ENCODE measurements around the gene C9orf50. TPM values are rescaled to one million over a fixed set of nuclear protein-coding genes. Genes with fewer than 3 reads are reported as not detected.

Gene C9orf50
- total and polyA plus RNA-seq, 2 experiments from 2014 or later = not detected

- no peak overlapping the region for H3K27ac Mint-ChIP-seq
- H3K27me3 Mint-ChIP-seq (ENCODE audit: insufficient read depth, low read depth, poor library complexity) = peaks cover 61% of the 10 kb centered on the region
- no peaks in the 10 kb centered on the region for H3K36me3 Mint-ChIP-seq (ENCODE audit: low read depth)
- Histone ChIP-seq H3K27me3 (ENCODE audit: insufficient read depth) (peaks cover 53% of the 10 kb centered on the region), H3K36me3 (ENCODE audit: insufficient read depth) (no peaks in the 10 kb centered on the region), H3F3A (replicated peaks; ENCODE audit: low read depth) (no peaks in the 10 kb centered on the region), H3K4me3 (peak overlapping the region; percentile 89), H4K20me1 (replicated peaks; ENCODE audit: insufficient read depth) (no peaks in the 10 kb centered on the region), H3K4me2 (peak overlapping the region; percentile 96), H3K27ac (ENCODE audit: low read depth) (no peak overlapping the region), H3K79me2 (replicated peaks; ENCODE audit: insufficient read depth) (no peaks in the 10 kb centered on the region), H3K9me2 (ENCODE audit: insufficient read depth) (no peaks in the 10 kb centered on the region), H2AFZ (peak overlapping the region; percentile 97), H3K4me1 (ENCODE audit: insufficient read depth) (peaks cover 25% of the 10 kb centered on the region)
- TF ChIP-seq POLR2AphosphoS5 (IDR thresholded peaks at IDR 0.05; ENCODE audit: low read depth) = peak; percentile 56; the same call in 1 of the 2 replicates
- TF ChIP-seq, protein P1, sequence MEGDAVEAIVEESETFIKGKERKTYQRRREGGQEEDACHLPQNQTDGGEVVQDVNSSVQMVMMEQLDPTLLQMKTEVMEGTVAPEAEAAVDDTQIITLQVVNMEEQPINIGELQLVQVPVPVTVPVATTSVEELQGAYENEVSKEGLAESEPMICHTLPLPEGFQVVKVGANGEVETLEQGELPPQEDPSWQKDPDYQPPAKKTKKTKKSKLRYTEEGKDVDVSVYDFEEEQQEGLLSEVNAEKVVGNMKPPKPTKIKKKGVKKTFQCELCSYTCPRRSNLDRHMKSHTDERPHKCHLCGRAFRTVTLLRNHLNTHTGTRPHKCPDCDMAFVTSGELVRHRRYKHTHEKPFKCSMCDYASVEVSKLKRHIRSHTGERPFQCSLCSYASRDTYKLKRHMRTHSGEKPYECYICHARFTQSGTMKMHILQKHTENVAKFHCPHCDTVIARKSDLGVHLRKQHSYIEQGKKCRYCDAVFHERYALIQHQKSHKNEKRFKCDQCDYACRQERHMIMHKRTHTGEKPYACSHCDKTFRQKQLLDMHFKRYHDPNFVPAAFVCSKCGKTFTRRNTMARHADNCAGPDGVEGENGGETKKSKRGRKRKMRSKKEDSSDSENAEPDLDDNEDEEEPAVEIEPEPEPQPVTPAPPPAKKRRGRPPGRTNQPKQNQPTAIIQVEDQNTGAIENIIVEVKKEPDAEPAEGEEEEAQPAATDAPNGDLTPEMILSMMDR (conservative IDR thresholded peaks at IDR 0.05; ENCODE audit: low read depth in 2 of 2) = no peak
- peak overlapping the region; percentile 78 for H3K4me3 Mint-ChIP-seq
- peak; percentile 88 for DNase-seq (ENCODE audit: low spot score)
- H3K4me1 Mint-ChIP-seq = peaks cover 34% of the 10 kb centered on the region
- ATAC-seq = peak; percentile 76
- no peaks in the 10 kb centered on the region for H3K9me3 Mint-ChIP-seq
These were observed 24.2 kb downstream of the C9orf50 start for GRCh38 chr9:129596541-129597331.

DNA sequence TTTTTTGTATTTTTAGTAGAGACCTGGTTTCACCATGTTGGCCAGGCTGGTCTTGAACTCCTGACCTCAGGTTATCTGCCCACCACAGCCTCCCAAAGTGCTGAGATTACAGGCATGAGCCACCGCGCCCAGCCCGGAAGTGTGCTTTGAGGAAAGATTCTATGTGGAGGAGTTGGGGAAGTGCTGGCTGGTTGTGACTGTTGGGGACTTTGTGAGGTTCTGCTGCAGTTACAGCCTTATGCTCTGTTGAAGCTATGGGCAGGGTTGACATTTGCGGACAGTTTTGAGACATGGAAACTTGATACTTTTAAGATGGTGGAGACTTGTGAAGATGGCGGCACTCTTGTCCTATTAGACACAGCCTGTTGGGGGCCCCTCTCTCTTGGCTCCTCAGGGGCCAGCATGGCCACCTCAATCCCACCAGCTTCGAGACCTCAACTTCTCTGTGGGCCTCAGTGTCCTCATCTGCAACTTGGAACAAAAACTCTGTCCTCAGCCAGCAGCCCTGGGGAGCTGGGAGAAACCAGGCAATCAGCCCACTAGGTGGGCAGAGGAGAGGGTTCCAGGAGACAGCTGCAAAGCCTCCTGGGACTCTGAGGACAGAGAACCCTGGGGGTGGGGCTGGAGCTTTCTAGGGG lies 24.9 kb downstream of the C9orf50 start:
- Histone ChIP-seq H2AFZ (peak overlapping the region; percentile 97), H3K27me3 (ENCODE audit: insufficient read depth) (peaks cover 55% of the 10 kb centered on the region), H3F3A (replicated peaks; ENCODE audit: low read depth) (no peaks in the 10 kb centered on the region), H3K36me3 (ENCODE audit: insufficient read depth) (no peaks in the 10 kb centered on the region), H3K4me3 (peak overlapping the region; percentile 89), H3K79me2 (replicated peaks; ENCODE audit: insufficient read depth) (no peaks in the 10 kb centered on the region), H3K4me1 (ENCODE audit: insufficient read depth) (peaks cover 26% of the 10 kb centered on the region), H3K27ac (ENCODE audit: low read depth) (no peak overlapping the region), H4K20me1 (replicated peaks; ENCODE audit: insufficient read depth) (no peaks in the 10 kb centered on the region), H3K4me2 (peak overlapping the region; percentile 96), H3K9me2 (ENCODE audit: insufficient read depth) (no peaks in the 10 kb centered on the region)
- Mint-ChIP-seq H3K4me1 (peaks cover 37% of the 10 kb centered on the region), H3K36me3 (ENCODE audit: low read depth) (no peaks in the 10 kb centered on the region), H3K27me3 (ENCODE audit: insufficient read depth, low read depth, poor library complexity) (peaks cover 57% of the 10 kb centered on the region), H3K27ac (no peak overlapping the region), H3K9me3 (no peaks in the 10 kb centered on the region), H3K4me3 (peak overlapping the region; percentile 78)
- no peak for DNase-seq (ENCODE audit: low spot score)
- no peak for TF ChIP-seq EZH2 (IDR thresholded peaks at IDR 0.05; ENCODE audit: low read depth, unreplicated experiment)
- ATAC-seq = peak; percentile 2; the same call in 2 of the 3 replicates

DNA sequence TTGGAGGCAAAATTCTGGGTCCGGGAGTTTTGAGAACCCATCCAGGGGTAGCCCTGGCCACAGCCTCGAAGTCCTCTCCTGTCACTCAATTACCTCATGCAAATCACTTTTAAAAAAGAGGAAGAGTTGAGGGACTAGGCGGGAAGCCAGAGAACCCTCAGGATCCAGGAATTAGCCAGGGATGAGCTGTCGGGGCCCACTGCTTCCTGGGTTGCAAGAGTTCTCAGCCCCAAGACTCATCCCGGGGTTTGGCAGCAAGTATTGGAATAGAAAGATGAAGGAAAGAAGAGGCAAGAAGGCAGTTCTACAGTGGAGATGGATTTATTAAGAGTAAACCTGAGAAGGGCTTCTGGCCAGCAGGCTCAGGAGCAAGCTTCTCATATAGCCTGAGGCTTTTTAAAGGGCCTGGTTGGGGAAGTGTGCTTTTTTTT lies 25.6 kb downstream of the C9orf50 start:
- no peak overlapping the region for H3K4me2 ChIP-seq
- H3K36me3 ChIP-seq (ENCODE audit: insufficient read depth) = no peaks in the 10 kb centered on the region
- no peaks in the 10 kb centered on the region for H4K20me1 ChIP-seq (replicated peaks; ENCODE audit: insufficient read depth)
- no peak for ATAC-seq
- 0 out of 3 replicates have a peak overlapping the region, but pooled peaks have one; percentile 18 for H3K4me3 Mint-ChIP-seq
- DNase-seq (ENCODE audit: low spot score) = no peak
- peaks cover 57% of the 10 kb centered on the region for H3K27me3 ChIP-seq (ENCODE audit: insufficient read depth)
- no peak overlapping the region for H3K27ac ChIP-seq (ENCODE audit: low read depth)
- H3K9me2 ChIP-seq (ENCODE audit: insufficient read depth) = no peaks in the 10 kb centered on the region
- H3K4me1 Mint-ChIP-seq = peaks cover 41% of the 10 kb centered on the region
- no peak overlapping the region for H3K27ac Mint-ChIP-seq
- peaks cover 26% of the 10 kb centered on the region for H3K4me1 ChIP-seq (ENCODE audit: insufficient read depth)
- H3K27me3 Mint-ChIP-seq (ENCODE audit: insufficient read depth, low read depth, poor library complexity) = peaks cover 61% of the 10 kb centered on the region
- no peaks in the 10 kb centered on the region for H3K36me3 Mint-ChIP-seq (ENCODE audit: low read depth)
- H2AFZ ChIP-seq = no peak overlapping the region
- no peak overlapping the region for H3K4me3 ChIP-seq
- H3F3A ChIP-seq (replicated peaks; ENCODE audit: low read depth) = no peaks in the 10 kb centered on the region
- no peaks in the 10 kb centered on the region for H3K9me3 Mint-ChIP-seq
- no peaks in the 10 kb centered on the region for H3K79me2 ChIP-seq (replicated peaks; ENCODE audit: insufficient read depth)
- no peak for TF ChIP-seq ZNF331 (CRISPR knock-in tag; IDR thresholded peaks at IDR 0.05; ENCODE audit: low read depth)
- TF ChIP-seq NANOG (IDR thresholded peaks at IDR 0.05; ENCODE audit: borderline replicate concordance) = no peak
- TF ChIP-seq, protein P2, sequence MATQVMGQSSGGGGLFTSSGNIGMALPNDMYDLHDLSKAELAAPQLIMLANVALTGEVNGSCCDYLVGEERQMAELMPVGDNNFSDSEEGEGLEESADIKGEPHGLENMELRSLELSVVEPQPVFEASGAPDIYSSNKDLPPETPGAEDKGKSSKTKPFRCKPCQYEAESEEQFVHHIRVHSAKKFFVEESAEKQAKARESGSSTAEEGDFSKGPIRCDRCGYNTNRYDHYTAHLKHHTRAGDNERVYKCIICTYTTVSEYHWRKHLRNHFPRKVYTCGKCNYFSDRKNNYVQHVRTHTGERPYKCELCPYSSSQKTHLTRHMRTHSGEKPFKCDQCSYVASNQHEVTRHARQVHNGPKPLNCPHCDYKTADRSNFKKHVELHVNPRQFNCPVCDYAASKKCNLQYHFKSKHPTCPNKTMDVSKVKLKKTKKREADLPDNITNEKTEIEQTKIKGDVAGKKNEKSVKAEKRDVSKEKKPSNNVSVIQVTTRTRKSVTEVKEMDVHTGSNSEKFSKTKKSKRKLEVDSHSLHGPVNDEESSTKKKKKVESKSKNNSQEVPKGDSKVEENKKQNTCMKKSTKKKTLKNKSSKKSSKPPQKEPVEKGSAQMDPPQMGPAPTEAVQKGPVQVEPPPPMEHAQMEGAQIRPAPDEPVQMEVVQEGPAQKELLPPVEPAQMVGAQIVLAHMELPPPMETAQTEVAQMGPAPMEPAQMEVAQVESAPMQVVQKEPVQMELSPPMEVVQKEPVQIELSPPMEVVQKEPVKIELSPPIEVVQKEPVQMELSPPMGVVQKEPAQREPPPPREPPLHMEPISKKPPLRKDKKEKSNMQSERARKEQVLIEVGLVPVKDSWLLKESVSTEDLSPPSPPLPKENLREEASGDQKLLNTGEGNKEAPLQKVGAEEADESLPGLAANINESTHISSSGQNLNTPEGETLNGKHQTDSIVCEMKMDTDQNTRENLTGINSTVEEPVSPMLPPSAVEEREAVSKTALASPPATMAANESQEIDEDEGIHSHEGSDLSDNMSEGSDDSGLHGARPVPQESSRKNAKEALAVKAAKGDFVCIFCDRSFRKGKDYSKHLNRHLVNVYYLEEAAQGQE (IDR thresholded peaks at IDR 0.05; ENCODE audit: unreplicated experiment) = no peak
- no peak for TF ChIP-seq ZNF114 (CRISPR knock-in tag; IDR thresholded peaks at IDR 0.05)
- TF ChIP-seq STAT1 (IDR thresholded peaks at IDR 0.05; ENCODE audit: unreplicated experiment) = no peak
- TF ChIP-seq EZH2 (IDR thresholded peaks at IDR 0.05; ENCODE audit: low read depth, unreplicated experiment) = no peak
- no peak for TF ChIP-seq CREB1 (CRISPR knock-in tag; IDR thresholded peaks at IDR 0.05; ENCODE audit: low read depth)
- no peak for TF ChIP-seq JUNB (IDR thresholded peaks at IDR 0.05; ENCODE audit: unreplicated experiment)
- TF ChIP-seq, protein P1 (conservative IDR thresholded peaks at IDR 0.05; ENCODE audit: low read depth in 2 of 2) = no peak

Data from GM23338 (cell line).